GM18867 (cell line): Measurements from ENCODE around the gene ORAI1.
A peak's percentile ranks its signal among the peaks of the same experiment; 100 is the strongest.
"Not testable (repeated sequence)": the region's sequence is repeated elsewhere in the genome, so short reads cannot be mapped to it uniquely, and the experiment has no call there.

ENCODE experiments used
- ATAC-seq: cut with Tn5 transposase; IDR thresholded peaks from one replicate; pipeline ENCODE4 v1.9.1; 2021; ENCODE audit warnings: mild to moderate bottlenecking, moderate library complexity; ENCODE audit not compliant: unreplicated experiment

ORAI1 gene

DNA sequence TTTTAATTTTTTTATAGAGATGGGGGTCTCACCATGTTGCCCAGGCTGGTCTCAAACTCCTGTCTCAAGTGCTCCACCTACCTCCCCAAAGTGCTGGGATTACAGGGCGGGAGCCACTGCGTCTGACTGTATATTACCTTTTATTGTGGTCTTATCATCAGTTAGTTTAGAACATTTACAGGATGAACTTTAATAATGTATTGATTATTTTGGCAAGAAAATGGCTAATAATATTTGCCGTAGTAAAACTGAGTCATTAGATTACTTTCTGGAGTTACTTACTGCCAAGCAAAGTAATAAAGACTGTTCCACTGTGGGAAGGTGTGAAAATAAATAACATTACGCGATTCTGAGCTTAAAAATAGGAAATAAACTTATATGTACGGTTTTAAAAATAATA is 23.6 kb upstream of the ORAI1 start:
- no peak for ATAC-seq

GRCh38 chr12:121603581-121603980 is 22.7 kb upstream of the ORAI1 start:
- ATAC-seq, result no peak

GRCh38 chr12:121608301-121608700 is 18.0 kb upstream of the ORAI1 start:
- no peak for ATAC-seq

GRCh38 chr12:121610239-121611149 is 15.8 kb upstream of the ORAI1 start:
- no peak for ATAC-seq

DNA sequence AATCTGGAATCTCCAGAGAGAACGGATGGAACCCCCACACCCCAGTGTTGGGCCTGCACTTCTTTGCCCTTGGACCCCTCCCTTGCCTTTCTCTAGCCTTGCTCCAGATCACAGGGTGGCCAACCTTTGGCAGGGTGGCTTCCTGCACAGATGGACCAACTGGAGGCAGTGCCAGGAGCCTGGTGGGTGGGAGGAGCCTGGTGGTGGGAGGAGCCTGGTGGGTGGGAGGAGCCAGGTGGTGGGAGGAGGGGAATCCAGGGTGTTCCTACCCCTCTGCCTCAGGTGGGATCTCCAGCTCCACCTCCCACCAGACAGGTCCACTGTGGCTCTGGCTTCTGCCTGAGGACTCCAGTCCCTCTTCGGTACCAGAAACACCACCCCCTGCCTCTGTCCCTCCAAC is 15.0 kb upstream of the ORAI1 start:
- ATAC-seq, result no peak

- no peak for ATAC-seq
Observed at GRCh38 chr12:121613462-121613861, 12.9 kb upstream of the ORAI1 start.

- no peak for ATAC-seq
Observed at GRCh38 chr12:121614872-121615467, 11.4 kb upstream of the ORAI1 start.

- no peak for ATAC-seq
Observed at GRCh38 chr12:121618659-121619233, 7.6 kb upstream of the ORAI1 start.

DNA sequence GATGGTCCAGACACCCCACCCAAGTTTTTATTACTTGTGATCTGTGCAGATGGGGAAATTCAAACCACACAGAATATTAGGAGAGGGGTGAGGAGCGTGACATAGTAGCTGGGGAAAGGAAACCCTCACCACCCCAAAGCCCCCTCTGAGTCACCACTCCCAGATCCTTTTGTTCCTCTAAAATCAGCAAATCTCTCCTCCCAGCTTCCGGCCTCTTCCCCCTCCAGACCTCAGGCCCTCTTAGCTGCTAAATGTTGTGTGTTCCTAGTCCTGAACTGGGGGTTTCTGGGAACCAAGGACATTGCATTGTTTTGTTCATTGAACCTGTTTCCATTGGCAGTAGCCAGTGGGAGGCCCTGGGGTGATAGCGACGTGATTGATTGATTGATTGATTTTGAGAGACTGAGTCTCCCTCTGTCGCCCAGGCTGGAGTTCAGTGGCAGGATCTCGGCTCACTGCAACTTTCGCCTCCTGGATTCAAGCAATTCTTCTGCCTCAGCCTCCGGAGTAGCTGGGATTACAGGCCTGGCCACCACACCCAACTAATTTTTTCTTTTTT is 5.9 kb upstream of the ORAI1 start:
- ATAC-seq, result no peak

- ATAC-seq, result peak; percentile 32
Observed at GRCh38 chr12:121626853-121627640, 717 bp downstream of the ORAI1 start.

- ATAC-seq, result no peak
Observed at GRCh38 chr12:121628037-121628436, 1.7 kb downstream of the ORAI1 start.

- ATAC-seq, result no peak
Observed at GRCh38 chr12:121628536-121628935, 2.2 kb downstream of the ORAI1 start.

- no peak for ATAC-seq
Observed at GRCh38 chr12:121630791-121631355, 4.5 kb downstream of the ORAI1 start.

- ATAC-seq, result no peak
Observed at GRCh38 chr12:121632069-121632970, 6.0 kb downstream of the ORAI1 start.

DNA sequence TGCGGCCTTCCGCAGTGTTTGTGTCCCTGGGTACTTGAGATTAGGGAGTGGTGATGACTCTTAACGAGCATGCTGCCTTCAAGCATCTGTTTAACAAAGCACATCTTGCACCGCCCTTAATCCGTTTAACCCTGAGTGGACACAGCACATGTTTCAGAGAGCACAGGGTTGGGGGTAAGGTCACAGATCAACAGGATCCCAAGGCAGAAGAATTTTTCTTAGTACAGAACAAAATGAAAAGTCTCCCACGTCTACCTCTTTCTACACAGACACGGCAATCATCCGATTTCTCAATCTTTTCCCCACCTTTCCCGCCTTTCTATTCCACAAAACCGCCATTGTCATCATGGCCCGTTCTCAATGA is 7.5 kb downstream of the ORAI1 start:
- ATAC-seq, result not testable (repeated sequence)

DNA sequence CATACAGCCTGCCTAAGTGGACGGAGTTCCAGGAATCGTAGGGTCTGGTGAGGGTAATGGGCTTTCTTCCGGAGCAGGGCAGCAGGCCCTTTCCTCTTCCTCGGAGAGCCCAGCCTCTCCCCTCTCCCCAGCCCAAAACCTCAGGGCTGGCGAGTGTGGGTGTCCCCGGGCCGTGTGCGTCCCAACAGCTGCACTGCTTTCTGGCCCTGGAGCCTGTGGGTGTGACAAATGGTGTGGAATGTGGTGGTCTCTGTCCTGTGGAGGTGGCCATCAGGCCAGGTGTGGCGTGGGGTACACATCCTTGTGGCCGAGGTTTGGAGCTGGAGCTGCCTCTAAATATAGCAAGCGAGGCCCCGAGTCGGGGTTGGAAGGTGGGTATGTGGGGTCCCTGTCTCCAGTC is 8.5 kb downstream of the ORAI1 start:
- ATAC-seq, result no peak

- no peak for ATAC-seq
Observed at GRCh38 chr12:121637231-121637914, 11.0 kb downstream of the ORAI1 start.

- no peak for ATAC-seq
Observed at GRCh38 chr12:121638298-121639202, 12.2 kb downstream of the ORAI1 start.
